ENCODE results near the gene SELENOS. TPM values are rescaled to one million over a fixed set of nuclear protein-coding genes. Genes with fewer than 3 reads are reported as not detected.

SELENOS gene
- total and polyA plus RNA-seq, 2 experiments from 2014 or later, result 127 to 158 TPM

- no peaks in the 10 kb centered on the region for H3K9me2 ChIP-seq (replicated peaks; ENCODE audit: insufficient read depth)
- no peaks in the 10 kb centered on the region for H3K36me3 ChIP-seq (replicated peaks; ENCODE audit: insufficient read depth, low read depth)
- no peaks in the 10 kb centered on the region for H4K20me1 ChIP-seq (ENCODE audit: insufficient read depth, poor library complexity, severe bottlenecking)
- TF ChIP-seq EZH2phosphoT487 (IDR thresholded peaks at IDR 0.05; ENCODE audit: low read depth, severe bottlenecking, unreplicated experiment) (no peak), EZH2 (IDR thresholded peaks at IDR 0.05; ENCODE audit: borderline replicate concordance) (no peak), CTCF (IDR thresholded peaks at IDR 0.05; ENCODE audit: poor library complexity) (no peak)
- H2AFZ ChIP-seq, result no peak overlapping the region
- no peaks in the 10 kb centered on the region for H3K27me3 ChIP-seq
- no peak overlapping the region for H3K27ac ChIP-seq
- H3K4me2 ChIP-seq, result no peak overlapping the region
- H3K4me1 ChIP-seq (ENCODE audit: insufficient read depth), result no peaks in the 10 kb centered on the region
- peaks cover under 1% of the 10 kb centered on the region for H3K79me2 ChIP-seq
- DNase-seq (ENCODE audit: low spot score), result no peak
- H3K4me3 ChIP-seq, result no peak overlapping the region
- H3K9me3 ChIP-seq (ENCODE audit: low read depth), result no peaks in the 10 kb centered on the region
- WGBS (ENCODE audit: low lambda C conversion rate, missing lambda C conversion rate), result 87% methylated on average over 4 of the region's 4 CpGs
Measured at GRCh38 chr15:101303408-101303807, 26.1 kb upstream of the SELENOS start.

DNA sequence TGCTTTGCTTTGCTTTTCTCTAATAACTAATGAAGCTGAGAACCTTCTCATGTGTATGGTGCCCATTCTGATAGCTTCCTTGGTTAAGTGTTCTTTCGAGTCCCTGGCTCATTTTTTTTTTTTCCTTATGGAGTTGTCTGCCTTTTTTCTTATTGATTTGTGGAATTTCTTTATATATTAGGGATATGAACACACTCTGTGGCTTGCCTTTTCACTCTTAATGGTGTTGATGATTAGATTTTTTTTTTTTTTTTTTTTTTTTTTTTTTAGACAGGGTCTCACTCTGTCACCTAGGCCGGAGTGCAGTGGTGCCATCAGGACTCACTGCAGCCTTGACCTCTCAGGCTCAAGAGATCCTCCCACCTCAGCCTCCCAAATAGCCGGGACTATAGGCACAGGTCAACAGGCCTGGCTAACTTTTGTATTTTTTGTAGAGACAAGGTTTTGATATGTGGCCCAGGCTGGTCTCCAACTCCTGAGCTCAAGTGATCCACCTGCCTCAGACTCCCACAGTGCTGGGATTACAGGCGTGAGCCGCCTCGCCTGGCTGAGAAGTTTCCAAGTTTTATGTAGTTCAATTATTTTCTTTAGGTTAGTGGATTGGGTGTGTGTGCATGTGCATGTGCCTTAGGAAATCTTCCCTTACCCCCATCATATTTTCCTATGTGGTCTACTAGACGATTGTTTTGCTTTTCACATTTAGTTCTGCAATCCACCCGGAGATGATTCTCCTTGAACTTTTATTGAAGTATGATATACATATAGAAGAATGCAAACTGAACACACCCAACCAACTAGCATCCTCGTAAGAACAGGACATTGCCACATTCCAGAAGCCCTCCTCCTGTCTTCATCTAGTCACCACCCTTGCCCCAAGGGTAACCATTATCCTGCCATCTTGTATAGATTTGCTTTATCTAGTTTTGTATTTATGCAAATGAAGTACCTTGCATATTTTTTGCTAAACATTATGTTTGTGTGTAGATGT lies 19.4 kb upstream of the SELENOS start:
- peak overlapping the region; percentile 98 for H3K27ac ChIP-seq
- TF ChIP-seq EZH2phosphoT487 (IDR thresholded peaks at IDR 0.05; ENCODE audit: low read depth, severe bottlenecking, unreplicated experiment) (no peak), EZH2 (IDR thresholded peaks at IDR 0.05; ENCODE audit: borderline replicate concordance) (no peak), CTCF (IDR thresholded peaks at IDR 0.05; ENCODE audit: poor library complexity) (no peak)
- 92% methylated on average over 8 of the region's 9 CpGs for WGBS (ENCODE audit: low lambda C conversion rate, missing lambda C conversion rate)

GRCh38 chr15:101295607-101296161 lies 18.4 kb upstream of the SELENOS start:
- WGBS (ENCODE audit: low lambda C conversion rate, missing lambda C conversion rate), result 3% methylated on average over 20 of the region's 20 CpGs
- H3K9me3 ChIP-seq (ENCODE audit: low read depth), result no peaks in the 10 kb centered on the region
- no peaks in the 10 kb centered on the region for H3K9me2 ChIP-seq (replicated peaks; ENCODE audit: insufficient read depth)
- H2AFZ ChIP-seq, result peak overlapping the region; percentile 64
- H3K27me3 ChIP-seq, result no peaks in the 10 kb centered on the region
- peaks cover 21% of the 10 kb centered on the region for H3K4me1 ChIP-seq (ENCODE audit: insufficient read depth)
- H4K20me1 ChIP-seq (ENCODE audit: insufficient read depth, poor library complexity, severe bottlenecking), result peaks cover 28% of the 10 kb centered on the region
- peak; percentile 26 for DNase-seq (ENCODE audit: low spot score)
- H3K4me3 ChIP-seq, result peak overlapping the region; percentile 69
- no peaks in the 10 kb centered on the region for H3K36me3 ChIP-seq (replicated peaks; ENCODE audit: insufficient read depth, low read depth)
- TF ChIP-seq EZH2 (IDR thresholded peaks at IDR 0.05; ENCODE audit: borderline replicate concordance) (no peak), EZH2phosphoT487 (IDR thresholded peaks at IDR 0.05; ENCODE audit: low read depth, severe bottlenecking, unreplicated experiment) (no peak), CTCF (IDR thresholded peaks at IDR 0.05; ENCODE audit: poor library complexity) (no peak)
- H3K27ac ChIP-seq, result peak overlapping the region; percentile 98
- H3K4me2 ChIP-seq, result peak overlapping the region; percentile 86
- peaks cover 51% of the 10 kb centered on the region for H3K79me2 ChIP-seq

More for the DNA sequence above, 19.4 kb upstream of the SELENOS start:
- H2AFZ ChIP-seq, result peak overlapping the region; percentile 64
- no peak overlapping the region for H3K4me3 ChIP-seq
- no peaks in the 10 kb centered on the region for H3K36me3 ChIP-seq (replicated peaks; ENCODE audit: insufficient read depth, low read depth)
- DNase-seq (ENCODE audit: low spot score), result no peak
- peaks cover 40% of the 10 kb centered on the region for H3K79me2 ChIP-seq
- peaks cover 21% of the 10 kb centered on the region for H3K4me1 ChIP-seq (ENCODE audit: insufficient read depth)
- H3K4me2 ChIP-seq, result peak overlapping the region; percentile 86
- no peaks in the 10 kb centered on the region for H3K27me3 ChIP-seq
- peaks cover 22% of the 10 kb centered on the region for H4K20me1 ChIP-seq (ENCODE audit: insufficient read depth, poor library complexity, severe bottlenecking)
- no peaks in the 10 kb centered on the region for H3K9me3 ChIP-seq (ENCODE audit: low read depth)
- H3K9me2 ChIP-seq (replicated peaks; ENCODE audit: insufficient read depth), result no peaks in the 10 kb centered on the region

Measured in hepatocyte (in vitro differentiated cells).